Activated CD4-positive, alpha-beta T cell treated with anti-CD3 and anti-CD28 coated beads, Interleukin-2, amount 10 ng/mL, durations not matched to agents 24 days and 14 days (primary cell): ENCODE data around the gene SEC24B. TPM values are rescaled to one million over a fixed set of nuclear protein-coding genes. Genes with fewer than 3 reads are reported as not detected.

Experiments
- DNase-seq: peaks from one replicate; pipeline ENCODE4 v3.0.0; 2022
- H3K27ac Mint-ChIP-seq: one replicate; pipeline ENCODE4 v1.8.0; 2022; ENCODE audit warnings: mild to moderate bottlenecking, mixed read lengths
- H3K27me3 Mint-ChIP-seq: one replicate; pipeline ENCODE4 v1.8.0; 2022; ENCODE audit warnings: mixed read lengths
- H3K36me3 Mint-ChIP-seq: one replicate; pipeline ENCODE4 v1.8.0; 2022; ENCODE audit warnings: low read depth, mild to moderate bottlenecking, mixed read lengths
- H3K4me1 Mint-ChIP-seq: one replicate; pipeline ENCODE4 v1.8.0; 2021; ENCODE audit warnings: mixed read lengths
- H3K4me3 Mint-ChIP-seq: one replicate; pipeline ENCODE4 v1.8.0; 2022; ENCODE audit warnings: mild to moderate bottlenecking, moderate library complexity, mixed read lengths
- H3K9me3 Mint-ChIP-seq: one replicate; pipeline ENCODE4 v1.8.0; 2021; ENCODE audit warnings: mixed read lengths
- intact Hi-C: fragments of 100-400 bp; cut with micrococcal nuclease; formaldehyde crosslinking; loops from one replicate; pipeline ENCODE4 v1.15.1; 2023
- total RNA-seq: library from RNA; stranded (reverse); gene quantifications from 2 replicates; pipeline ENCODE4 v1.2.3, GENCODE V29; 2022

Gene SEC24B
- 32.5 and 33.6 TPM in 2 replicates for total RNA-seq

DNA sequence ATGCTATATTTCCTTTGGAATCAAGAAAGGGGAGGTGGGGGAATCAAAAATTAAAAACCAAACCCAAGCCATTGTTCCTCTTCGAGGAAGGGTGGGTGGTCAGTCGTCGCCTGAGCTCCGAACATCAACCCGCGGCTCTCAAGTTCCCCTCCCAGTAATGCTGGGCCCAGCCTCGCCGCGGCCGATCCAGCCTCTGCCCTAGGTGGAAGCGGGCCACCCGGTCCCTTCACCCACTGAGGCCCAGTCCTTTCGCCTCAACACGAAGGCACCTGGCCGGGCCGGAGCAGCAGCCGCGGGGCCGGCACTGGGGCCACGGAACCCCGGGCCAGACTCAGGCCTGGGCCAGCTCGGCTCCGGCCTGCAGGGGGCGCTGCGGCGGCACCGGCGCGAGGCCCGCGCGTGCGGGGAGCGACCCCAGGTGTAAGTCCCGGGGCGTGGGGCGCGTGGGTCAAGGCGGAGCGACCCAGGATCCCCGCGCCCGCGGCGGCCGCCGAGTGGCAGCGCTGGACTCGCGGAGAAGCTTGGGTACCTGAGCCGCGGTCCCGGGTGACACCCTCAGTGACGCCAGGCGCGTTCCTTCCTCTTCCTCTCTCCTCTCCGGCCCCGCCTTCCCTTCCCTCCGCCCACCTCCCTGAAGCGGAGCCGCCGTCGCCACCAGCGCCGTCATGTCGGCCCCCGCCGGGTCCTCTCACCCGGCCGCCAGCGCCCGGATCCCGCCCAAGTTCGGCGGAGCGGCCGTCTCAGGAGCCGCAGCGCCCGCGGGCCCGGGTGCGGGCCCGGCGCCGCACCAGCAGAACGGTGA is at the start of gene SEC24B:
TSS of gene SEC24B (plus strand) at position 611 of the 802 bp plus-strand sequence. CDS start at position 666, 55 bp downstream.
- Mint-ChIP-seq H3K9me3 (no peaks in the 10 kb centered on the region), H3K4me3 (peak within 1 kb of the TSS; percentile 90), H3K4me1 (peaks cover 50% of the 10 kb centered on the region), H3K36me3 (peaks cover 10% of the 10 kb centered on the region), H3K27ac (peak within 1 kb of the TSS; percentile 85), H3K27me3 (no peaks in the 10 kb centered on the region)
- DNase-seq, result peak; percentile 97
- intact Hi-C loops, result loop anchor here (1.0 to 5.0 kb wide), 6 partner anchors 39 to 764 kb away; partner anchors contain the start of genes ELOVL6 and GAR1

DNA sequence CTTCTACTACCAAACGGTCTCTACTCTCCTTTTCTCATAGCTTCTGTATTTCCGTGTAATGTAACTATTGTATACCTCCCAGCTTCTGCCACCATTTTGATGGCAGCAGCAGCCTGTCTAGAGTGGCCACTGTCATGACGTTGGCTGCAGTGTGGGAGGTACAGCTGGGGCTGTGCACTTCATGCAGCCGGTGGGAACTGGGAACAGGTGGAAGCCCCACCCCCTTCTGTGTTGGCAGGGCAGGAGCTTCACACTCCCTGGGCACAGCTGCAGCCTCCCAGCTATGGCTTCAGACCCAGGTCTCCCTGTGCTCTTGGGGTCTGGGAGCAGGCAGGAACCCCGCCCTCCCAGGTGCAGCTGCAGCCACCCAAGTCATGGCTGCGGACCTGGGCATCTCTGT is 49.8 kb upstream of the SEC24B start:
- H3K4me1 Mint-ChIP-seq, result no peaks in the 10 kb centered on the region
- DNase-seq, result peak; percentile 44
- H3K9me3 Mint-ChIP-seq, result no peaks in the 10 kb centered on the region
- no peak overlapping the region for H3K4me3 Mint-ChIP-seq
- no peak overlapping the region for H3K27ac Mint-ChIP-seq
- intact Hi-C loops, result no loop called here
- H3K36me3 Mint-ChIP-seq, result no peaks in the 10 kb centered on the region
- peaks cover 15% of the 10 kb centered on the region for H3K27me3 Mint-ChIP-seq

DNA sequence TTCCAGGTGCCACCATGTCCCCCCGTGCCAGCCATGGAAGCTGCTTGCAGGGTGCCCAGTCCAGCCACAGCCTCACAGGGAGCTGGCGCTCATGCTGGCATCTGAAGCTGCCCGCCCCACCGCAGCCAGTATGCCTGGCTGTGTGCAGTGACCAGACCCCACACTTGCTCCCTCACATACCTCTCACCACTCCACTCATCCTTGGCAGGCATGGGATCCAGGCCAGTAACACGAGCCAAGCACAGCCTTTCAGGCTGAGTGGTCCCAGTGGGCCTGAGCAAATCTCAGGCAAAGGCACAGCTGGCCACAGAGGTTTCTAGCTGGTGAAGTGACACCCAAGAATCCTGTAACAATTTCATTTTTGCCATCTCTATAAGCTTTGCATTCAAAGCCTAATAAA is 48.4 kb upstream of the SEC24B start:
- H3K4me1 Mint-ChIP-seq, result no peaks in the 10 kb centered on the region
- peak; percentile 39 for DNase-seq
- no peaks in the 10 kb centered on the region for H3K36me3 Mint-ChIP-seq
- intact Hi-C loops, result no loop called here
- H3K27ac Mint-ChIP-seq, result no peak overlapping the region
- peaks cover 21% of the 10 kb centered on the region for H3K27me3 Mint-ChIP-seq
- H3K4me3 Mint-ChIP-seq, result no peak overlapping the region
- no peaks in the 10 kb centered on the region for H3K9me3 Mint-ChIP-seq

DNA sequence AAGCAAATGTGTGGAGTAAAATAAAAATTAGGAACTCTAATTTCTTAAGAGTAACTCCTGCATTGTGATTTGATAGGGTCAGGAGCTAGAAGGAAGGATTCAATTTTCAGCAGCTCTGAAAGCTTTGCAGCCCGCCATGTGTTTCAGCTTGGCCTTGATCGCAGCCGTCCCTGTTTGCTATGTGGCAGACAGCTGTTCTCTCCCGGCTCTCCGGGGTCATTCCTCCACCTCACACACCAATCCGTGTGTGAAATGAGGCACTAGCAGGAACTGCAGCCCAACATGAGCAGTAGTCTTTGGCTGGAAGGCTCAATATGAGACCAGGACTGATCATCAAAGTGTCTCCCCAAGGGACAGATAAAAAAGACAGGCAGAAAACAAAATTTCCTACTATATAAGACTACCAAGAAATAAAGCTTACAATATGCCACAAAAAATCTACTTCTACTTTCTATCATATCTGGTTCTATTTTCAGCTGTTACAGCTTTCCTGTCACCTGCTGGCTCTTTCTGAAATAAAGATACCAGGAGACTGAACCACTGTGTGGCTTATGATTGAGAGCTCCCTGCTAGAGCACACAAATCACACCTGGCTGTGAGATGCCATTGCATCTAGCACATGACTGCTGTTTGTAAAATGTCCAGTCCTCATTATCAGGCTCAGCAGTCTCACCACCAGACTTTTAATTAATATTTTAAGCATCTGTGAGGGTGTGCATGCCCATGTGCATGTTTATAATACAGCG is 44.1 kb upstream of the SEC24B start:
- no peaks in the 10 kb centered on the region for H3K9me3 Mint-ChIP-seq
- H3K27ac Mint-ChIP-seq, result no peak overlapping the region
- intact Hi-C loops, result no loop called here
- H3K27me3 Mint-ChIP-seq, result peaks cover 12% of the 10 kb centered on the region
- H3K4me1 Mint-ChIP-seq, result no peaks in the 10 kb centered on the region
- no peak overlapping the region for H3K4me3 Mint-ChIP-seq
- H3K36me3 Mint-ChIP-seq, result no peaks in the 10 kb centered on the region
- DNase-seq, result peak; percentile 47

DNA sequence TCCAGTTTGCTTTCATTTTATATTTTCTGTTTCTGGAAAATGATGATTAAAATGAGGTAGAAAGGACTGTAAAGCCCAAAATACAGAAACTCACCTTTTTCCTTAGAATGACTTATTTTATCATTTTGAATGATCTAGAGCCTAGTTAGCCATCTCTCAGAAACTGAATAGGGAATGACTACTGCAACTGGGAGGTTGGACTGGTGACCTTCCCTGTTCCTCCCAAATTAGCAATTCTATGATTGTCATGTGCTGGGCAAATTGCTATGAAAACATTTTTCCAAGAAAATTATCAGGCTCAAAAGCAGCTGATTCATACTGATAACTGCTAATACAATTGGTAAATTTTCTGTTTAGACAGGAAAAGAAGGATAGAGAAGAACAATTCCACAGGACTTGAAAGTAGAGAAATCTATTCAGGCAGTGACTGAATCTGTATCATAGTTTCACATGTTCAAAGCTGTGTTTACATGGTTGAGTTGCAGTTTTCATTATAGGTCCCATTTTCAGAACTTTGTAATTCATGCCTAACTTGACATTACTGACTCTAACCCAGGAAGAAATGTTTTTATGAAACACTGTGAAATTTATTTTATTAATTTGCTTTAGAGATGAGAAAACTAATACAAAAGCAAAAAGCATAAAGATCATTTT is 43.4 kb upstream of the SEC24B start:
- H3K9me3 Mint-ChIP-seq, result no peaks in the 10 kb centered on the region
- H3K4me1 Mint-ChIP-seq, result no peaks in the 10 kb centered on the region
- intact Hi-C loops, result no loop called here
- no peak overlapping the region for H3K27ac Mint-ChIP-seq
- no peak overlapping the region for H3K4me3 Mint-ChIP-seq
- H3K36me3 Mint-ChIP-seq, result no peaks in the 10 kb centered on the region
- DNase-seq, result no peak
- peaks cover 11% of the 10 kb centered on the region for H3K27me3 Mint-ChIP-seq

DNA sequence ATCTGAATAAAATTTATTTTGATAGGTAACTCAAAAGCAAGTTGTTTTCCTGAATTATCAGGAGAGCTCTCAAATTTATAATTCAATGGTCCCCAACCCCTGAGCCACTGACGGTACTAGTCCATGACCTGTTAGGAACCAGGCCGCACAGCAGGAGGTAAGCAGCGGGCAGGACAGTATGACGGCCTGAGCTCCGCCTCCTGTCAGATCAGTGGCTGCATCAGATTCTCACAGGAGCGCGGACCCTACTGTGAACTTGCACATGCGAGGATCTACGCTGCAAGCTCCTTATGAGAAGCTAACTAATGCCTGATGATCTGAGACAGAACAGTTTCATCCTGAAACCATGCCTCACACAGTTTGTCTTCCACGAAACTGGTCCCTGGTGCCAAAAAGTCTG is 37.9 kb upstream of the SEC24B start:
- Mint-ChIP-seq H3K9me3 (no peaks in the 10 kb centered on the region), H3K27me3 (peaks cover 18% of the 10 kb centered on the region), H3K36me3 (no peaks in the 10 kb centered on the region), H3K27ac (no peak overlapping the region), H3K4me1 (no peaks in the 10 kb centered on the region), H3K4me3 (no peak overlapping the region)
- DNase-seq, result peak; percentile 44
- intact Hi-C loops, result no loop called here

DNA sequence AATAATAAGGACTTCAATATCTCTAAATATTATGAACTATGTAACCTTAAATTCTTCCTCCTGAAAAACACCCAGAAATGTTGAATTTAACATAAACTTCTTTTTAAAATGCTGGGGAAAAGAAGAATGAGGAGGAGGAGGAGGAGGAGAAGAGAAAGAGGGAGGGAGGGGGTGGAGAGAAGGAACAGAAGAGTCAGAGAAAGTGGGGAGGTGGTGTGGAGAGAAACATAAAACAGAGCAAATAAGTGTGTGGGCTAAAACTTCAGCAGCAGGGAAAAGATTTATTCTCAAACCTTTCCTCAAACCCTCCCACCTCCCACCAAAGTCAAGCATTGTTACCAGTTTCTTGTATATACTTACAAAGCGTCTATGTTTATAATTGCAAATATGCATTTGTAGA is 34.7 kb upstream of the SEC24B start:
- no peak overlapping the region for H3K27ac Mint-ChIP-seq
- H3K9me3 Mint-ChIP-seq, result no peaks in the 10 kb centered on the region
- peaks cover 33% of the 10 kb centered on the region for H3K27me3 Mint-ChIP-seq
- no peak overlapping the region for H3K4me3 Mint-ChIP-seq
- intact Hi-C loops, result no loop called here
- H3K36me3 Mint-ChIP-seq, result no peaks in the 10 kb centered on the region
- peaks cover 2% of the 10 kb centered on the region for H3K4me1 Mint-ChIP-seq
- no peak for DNase-seq

DNA sequence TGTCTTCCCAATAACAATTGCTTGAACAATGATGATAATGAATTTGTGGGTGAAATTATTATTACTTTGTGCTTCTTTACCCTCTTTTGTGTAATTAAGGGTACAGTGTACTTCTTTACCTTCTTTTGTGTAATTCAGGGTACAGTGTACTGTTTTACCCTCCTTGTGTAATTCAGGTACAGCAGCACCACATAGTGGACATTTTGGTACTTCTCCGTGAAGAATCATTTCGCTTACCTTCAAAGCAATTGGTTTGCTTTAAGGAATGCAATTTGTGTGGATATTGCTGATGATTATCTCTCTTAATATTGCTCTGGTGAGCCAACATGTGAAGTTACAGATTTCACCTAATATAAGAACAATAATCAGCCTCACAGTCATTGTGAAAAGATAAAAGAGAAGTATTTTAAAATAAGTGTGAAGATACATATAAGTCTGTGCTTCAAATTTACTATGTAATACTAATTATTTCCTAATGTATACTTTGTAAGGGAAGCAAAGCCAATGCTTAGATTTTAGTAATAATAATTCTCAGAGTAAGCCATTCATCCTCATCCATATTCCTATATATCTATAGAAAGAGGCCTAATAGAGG is 27.2 kb upstream of the SEC24B start:
- peaks cover 20% of the 10 kb centered on the region for H3K27me3 Mint-ChIP-seq
- peak; percentile 84 for DNase-seq
- no peak overlapping the region for H3K4me3 Mint-ChIP-seq
- intact Hi-C loops, result loop anchor here (1.0 to 10.0 kb wide), 3 partner anchors 571 to 1392 kb away; partner anchors contain the start of gene OSTC
- peaks cover 2% of the 10 kb centered on the region for H3K4me1 Mint-ChIP-seq
- H3K36me3 Mint-ChIP-seq, result no peaks in the 10 kb centered on the region
- H3K27ac Mint-ChIP-seq, result no peak overlapping the region
- H3K9me3 Mint-ChIP-seq, result no peaks in the 10 kb centered on the region

DNA sequence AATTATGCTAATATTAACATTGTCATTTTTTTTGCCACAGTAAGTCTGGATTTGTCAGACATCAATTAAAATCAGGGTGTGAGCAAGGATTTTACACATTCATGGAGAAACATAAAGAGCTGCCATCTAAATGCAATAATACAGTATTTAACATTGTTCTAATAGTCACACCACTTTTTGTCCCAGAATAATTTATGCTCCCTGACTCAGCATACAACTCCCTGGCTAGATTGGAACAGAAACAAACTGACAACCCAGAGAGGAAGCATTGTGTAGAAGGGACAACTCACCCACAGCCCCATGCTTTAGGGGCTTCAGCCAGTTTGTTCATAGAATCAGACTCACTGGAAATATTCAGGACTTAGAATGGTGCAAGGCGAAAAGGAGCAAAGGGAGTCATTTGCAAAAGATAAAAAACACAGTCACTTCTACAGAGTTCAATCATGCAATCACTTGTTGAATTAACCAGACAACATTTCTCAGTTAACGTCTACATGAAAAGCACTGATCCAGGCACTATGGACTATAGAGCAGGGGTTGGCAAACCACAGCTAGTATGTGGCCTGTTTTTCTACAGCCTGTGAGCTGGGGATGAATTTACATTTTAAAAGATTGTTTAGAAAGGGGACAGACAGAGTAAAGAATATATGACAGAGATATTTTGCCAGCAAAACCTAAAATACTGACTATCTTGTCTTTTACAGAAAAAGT is 26.4 kb upstream of the SEC24B start:
- Mint-ChIP-seq H3K4me3 (no peak overlapping the region), H3K27me3 (peaks cover 15% of the 10 kb centered on the region), H3K4me1 (no peaks in the 10 kb centered on the region), H3K27ac (no peak overlapping the region), H3K36me3 (no peaks in the 10 kb centered on the region), H3K9me3 (no peaks in the 10 kb centered on the region)
- DNase-seq, result no peak
- intact Hi-C loops, result loop anchor here (10.0 kb wide), 2 partner anchors 752 to 1392 kb away; partner anchors contain the start of gene OSTC

DNA sequence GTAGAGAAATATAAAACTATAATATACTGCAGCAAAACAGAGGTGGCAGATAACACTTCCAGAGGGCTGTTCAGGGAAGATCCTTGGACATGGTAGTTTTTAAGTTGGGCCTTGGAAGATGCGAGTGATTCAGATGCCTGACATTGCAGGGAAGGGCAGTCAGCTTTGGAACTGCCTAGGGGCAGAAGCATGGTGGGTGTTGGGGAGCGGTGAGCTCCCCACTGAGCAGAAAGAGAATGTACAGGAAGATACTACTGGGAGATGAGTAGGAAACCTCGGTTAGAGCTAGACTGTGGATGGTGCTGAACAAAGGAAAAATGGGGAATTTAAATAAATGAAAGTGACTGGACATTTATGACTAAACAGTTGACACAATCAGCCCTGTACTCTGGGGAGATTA is 24.9 kb upstream of the SEC24B start:
- H3K36me3 Mint-ChIP-seq, result no peaks in the 10 kb centered on the region
- H3K27ac Mint-ChIP-seq, result no peak overlapping the region
- no peaks in the 10 kb centered on the region for H3K4me1 Mint-ChIP-seq
- H3K9me3 Mint-ChIP-seq, result no peaks in the 10 kb centered on the region
- DNase-seq, result no peak
- intact Hi-C loops, result loop anchor here (10.0 kb wide), 2 partner anchors 754 to 1394 kb away; partner anchors contain the start of gene OSTC
- no peak overlapping the region for H3K4me3 Mint-ChIP-seq
- H3K27me3 Mint-ChIP-seq, result peaks cover 11% of the 10 kb centered on the region

DNA sequence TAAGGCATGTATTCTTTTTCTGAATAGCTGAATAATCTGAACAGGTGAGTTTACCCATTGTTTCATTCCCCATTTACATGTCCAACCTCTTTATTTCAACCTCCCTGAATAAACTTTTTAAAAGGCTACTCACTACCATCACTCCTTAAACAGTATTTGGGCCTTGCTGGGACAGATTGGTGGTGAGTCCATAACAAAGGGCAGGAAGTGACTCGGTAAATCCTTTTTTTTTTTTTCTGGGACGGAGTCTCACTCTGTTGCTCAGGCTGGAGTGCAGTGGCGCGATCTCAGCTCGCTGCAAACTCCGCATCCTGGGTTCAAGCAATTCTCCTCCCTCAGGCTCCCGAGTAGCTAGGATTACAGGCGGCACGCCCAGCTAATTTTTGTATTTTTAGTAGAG is 23.4 kb upstream of the SEC24B start:
- no peak for DNase-seq
- Mint-ChIP-seq H3K36me3 (no peaks in the 10 kb centered on the region), H3K4me1 (no peaks in the 10 kb centered on the region), H3K27ac (no peak overlapping the region), H3K9me3 (no peaks in the 10 kb centered on the region), H3K4me3 (no peak overlapping the region), H3K27me3 (peaks cover 3% of the 10 kb centered on the region)
- intact Hi-C loops, result no loop called here

DNA sequence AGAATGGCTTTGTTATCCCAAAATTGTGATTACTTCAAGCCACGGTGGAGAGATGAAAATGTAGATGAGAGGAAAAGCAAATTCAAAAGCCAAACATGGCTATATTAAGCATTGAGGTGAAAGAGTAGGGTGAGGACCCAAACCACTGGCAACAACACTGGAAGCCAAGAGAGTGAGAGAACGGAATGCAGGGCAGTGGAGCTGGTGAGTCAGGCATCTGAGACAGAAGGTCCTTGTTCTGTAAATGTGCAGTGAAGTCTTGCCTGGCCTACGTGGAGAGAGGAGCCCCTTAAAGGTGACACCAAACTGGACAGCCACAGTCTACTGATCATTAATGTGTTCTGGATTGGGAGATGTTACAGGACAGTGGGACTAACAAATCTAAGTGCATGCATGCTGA is 22.8 kb upstream of the SEC24B start:
- DNase-seq, result no peak
- Mint-ChIP-seq H3K27me3 (no peaks in the 10 kb centered on the region), H3K4me3 (no peak overlapping the region), H3K36me3 (no peaks in the 10 kb centered on the region), H3K4me1 (no peaks in the 10 kb centered on the region), H3K9me3 (no peaks in the 10 kb centered on the region), H3K27ac (no peak overlapping the region)
- intact Hi-C loops, result no loop called here

DNA sequence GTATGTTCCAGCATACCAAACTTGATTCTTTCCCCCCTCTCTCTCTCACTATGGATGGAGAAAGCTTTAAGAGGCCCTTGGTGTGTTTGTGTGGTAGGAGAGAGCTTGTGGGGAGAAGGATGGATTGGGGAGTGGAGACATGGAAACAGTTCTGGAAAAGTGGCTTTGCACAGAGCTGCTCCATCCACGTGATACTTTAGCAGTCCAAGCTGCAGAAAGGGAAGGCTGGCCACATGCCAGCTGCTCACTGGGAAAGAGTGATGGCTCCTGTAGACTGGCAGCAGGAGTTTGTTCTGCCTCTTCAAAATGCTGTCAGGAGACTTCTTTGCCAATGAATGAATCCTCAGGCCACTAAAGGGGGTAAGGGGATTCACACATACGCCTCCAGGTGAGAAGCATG is 21.7 kb upstream of the SEC24B start:
- H3K4me3 Mint-ChIP-seq, result no peak overlapping the region

More for the DNA sequence above, 21.7 kb upstream of the SEC24B start:
- no peaks in the 10 kb centered on the region for H3K4me1 Mint-ChIP-seq
- no peaks in the 10 kb centered on the region for H3K9me3 Mint-ChIP-seq
- no peak overlapping the region for H3K27ac Mint-ChIP-seq
- intact Hi-C loops, result no loop called here
- no peak for DNase-seq
- H3K27me3 Mint-ChIP-seq, result no peaks in the 10 kb centered on the region
- no peaks in the 10 kb centered on the region for H3K36me3 Mint-ChIP-seq
